ENCODE measurements around the gene RIC1. TPM values are rescaled to one million over a fixed set of nuclear protein-coding genes. Genes with fewer than 3 reads are reported as not detected.

Gene RIC1
- total and polyA plus RNA-seq, 2 of the 13 experiments (the other 11 are each of a cell fraction or from before 2014, with no cell fraction given): 18.2 to 19.0 TPM

GRCh38 chr9:5628530-5629311 lies at the start of gene RIC1 (continued):
- TF ChIP-seq SOX6 (IDR thresholded peaks at IDR 0.05): no peak
- TF ChIP-seq SOX6 (CRISPR knock-in tag; IDR thresholded peaks at IDR 0.05): 0 out of 2 replicates have a peak, but pooled peaks have one; percentile 37
- no peak for TF ChIP-seq SUZ12 (IDR thresholded peaks at IDR 0.05; ENCODE audit: low read depth, low read length)
- TF ChIP-seq ZNF17 (CRISPR knock-in tag; IDR thresholded peaks at IDR 0.05): no peak
- TF ChIP-seq, protein P1, sequence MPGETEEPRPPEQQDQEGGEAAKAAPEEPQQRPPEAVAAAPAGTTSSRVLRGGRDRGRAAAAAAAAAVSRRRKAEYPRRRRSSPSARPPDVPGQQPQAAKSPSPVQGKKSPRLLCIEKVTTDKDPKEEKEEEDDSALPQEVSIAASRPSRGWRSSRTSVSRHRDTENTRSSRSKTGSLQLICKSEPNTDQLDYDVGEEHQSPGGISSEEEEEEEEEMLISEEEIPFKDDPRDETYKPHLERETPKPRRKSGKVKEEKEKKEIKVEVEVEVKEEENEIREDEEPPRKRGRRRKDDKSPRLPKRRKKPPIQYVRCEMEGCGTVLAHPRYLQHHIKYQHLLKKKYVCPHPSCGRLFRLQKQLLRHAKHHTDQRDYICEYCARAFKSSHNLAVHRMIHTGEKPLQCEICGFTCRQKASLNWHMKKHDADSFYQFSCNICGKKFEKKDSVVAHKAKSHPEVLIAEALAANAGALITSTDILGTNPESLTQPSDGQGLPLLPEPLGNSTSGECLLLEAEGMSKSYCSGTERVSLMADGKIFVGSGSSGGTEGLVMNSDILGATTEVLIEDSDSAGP (CRISPR knock-in tag; IDR thresholded peaks at IDR 0.05; ENCODE audit: borderline replicate concordance): peak; percentile 14; the same call in 1 of the 2 replicates
- peak; percentile 77 for TF ChIP-seq SP4 (CRISPR knock-in tag; IDR thresholded peaks at IDR 0.05)
- peak; percentile 32; the same call in 1 of the 2 replicates for TF ChIP-seq ZNF607 (CRISPR knock-in tag; IDR thresholded peaks at IDR 0.05; ENCODE audit: borderline replicate concordance)
- TF ChIP-seq YEATS2 (CRISPR knock-in tag; IDR thresholded peaks at IDR 0.05; ENCODE audit: borderline replicate concordance): peak; percentile 48; the same call in 1 of the 2 replicates
- peak; percentile 49 for TF ChIP-seq ZBTB7B (CRISPR knock-in tag; IDR thresholded peaks at IDR 0.05)
- TF ChIP-seq, protein P2, sequence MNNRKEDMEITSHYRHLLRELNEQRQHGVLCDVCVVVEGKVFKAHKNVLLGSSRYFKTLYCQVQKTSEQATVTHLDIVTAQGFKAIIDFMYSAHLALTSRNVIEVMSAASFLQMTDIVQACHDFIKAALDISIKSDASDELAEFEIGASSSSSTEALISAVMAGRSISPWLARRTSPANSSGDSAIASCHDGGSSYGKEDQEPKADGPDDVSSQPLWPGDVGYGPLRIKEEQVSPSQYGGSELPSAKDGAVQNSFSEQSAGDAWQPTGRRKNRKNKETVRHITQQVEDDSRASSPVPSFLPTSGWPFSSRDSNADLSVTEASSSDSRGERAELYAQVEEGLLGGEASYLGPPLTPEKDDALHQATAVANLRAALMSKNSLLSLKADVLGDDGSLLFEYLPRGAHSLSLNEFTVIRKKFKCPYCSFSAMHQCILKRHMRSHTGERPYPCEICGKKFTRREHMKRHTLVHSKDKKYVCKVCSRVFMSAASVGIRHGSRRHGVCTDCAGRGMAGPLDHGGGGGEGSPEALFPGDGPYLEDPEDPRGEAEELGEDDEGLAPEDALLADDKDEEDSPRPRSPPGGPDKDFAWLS (CRISPR knock-in tag; IDR thresholded peaks at IDR 0.05; ENCODE audit: borderline replicate concordance): no peak
- TF ChIP-seq, protein P3, sequence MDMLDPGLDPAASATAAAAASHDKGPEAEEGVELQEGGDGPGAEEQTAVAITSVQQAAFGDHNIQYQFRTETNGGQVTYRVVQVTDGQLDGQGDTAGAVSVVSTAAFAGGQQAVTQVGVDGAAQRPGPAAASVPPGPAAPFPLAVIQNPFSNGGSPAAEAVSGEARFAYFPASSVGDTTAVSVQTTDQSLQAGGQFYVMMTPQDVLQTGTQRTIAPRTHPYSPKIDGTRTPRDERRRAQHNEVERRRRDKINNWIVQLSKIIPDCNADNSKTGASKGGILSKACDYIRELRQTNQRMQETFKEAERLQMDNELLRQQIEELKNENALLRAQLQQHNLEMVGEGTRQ (IDR thresholded peaks at IDR 0.05; ENCODE audit: low read depth, low read length): peak; percentile 20; the same call in 1 of the 2 replicates
- TF ChIP-seq, protein P3 (CRISPR knock-in tag; IDR thresholded peaks at IDR 0.05; ENCODE audit: borderline replicate concordance): peak; percentile 84; the same call in 1 of the 2 replicates
- peak; percentile 81 for TF ChIP-seq ZNF563 (CRISPR knock-in tag; IDR thresholded peaks at IDR 0.05)
- TF ChIP-seq ZNF34 (CRISPR knock-in tag; IDR thresholded peaks at IDR 0.05; ENCODE audit: borderline replicate concordance): no peak
- TF ChIP-seq NRL (CRISPR knock-in tag; IDR thresholded peaks at IDR 0.05; ENCODE audit: borderline replicate concordance): peak; percentile 83; the same call in 1 of the 2 replicates
- TF ChIP-seq, protein P4, sequence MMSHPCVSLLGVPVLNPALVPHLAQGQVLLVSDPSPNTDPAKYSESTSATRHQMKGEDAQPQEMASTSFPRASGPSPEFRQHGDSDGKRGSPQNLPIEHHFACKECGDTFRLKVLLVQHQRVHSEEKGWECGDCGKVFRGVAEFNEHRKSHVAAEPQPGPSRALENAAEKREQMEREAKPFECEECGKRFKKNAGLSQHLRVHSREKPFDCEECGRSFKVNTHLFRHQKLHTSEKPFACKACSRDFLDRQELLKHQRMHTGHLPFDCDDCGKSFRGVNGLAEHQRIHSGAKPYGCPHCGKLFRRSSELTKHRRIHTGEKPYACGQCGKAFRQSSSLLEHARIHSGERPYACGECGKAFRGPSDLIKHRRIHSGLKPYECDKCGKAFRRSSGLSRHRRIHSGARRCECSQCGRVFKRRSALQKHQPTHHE (CRISPR knock-in tag; IDR thresholded peaks at IDR 0.05; ENCODE audit: borderline replicate concordance): no peak
- TF ChIP-seq SAP130 (CRISPR knock-in tag; IDR thresholded peaks at IDR 0.05; ENCODE audit: low read depth): peak; percentile 45
- TF ChIP-seq NR1H2 (CRISPR knock-in tag; IDR thresholded peaks at IDR 0.05; ENCODE audit: borderline replicate concordance, low read depth): peak; percentile 57; the same call in 1 of the 2 replicates
- 0 out of 2 replicates have a peak, but pooled peaks have one; percentile 39 for TF ChIP-seq HIVEP1 (CRISPR knock-in tag; IDR thresholded peaks at IDR 0.05)
- peak; percentile 86; the same call in 1 of the 2 replicates for TF ChIP-seq MYC (CRISPR knock-in tag; IDR thresholded peaks at IDR 0.05; ENCODE audit: borderline replicate concordance)
- TF ChIP-seq SP1 (IDR thresholded peaks at IDR 0.05): no peak
- peak; percentile 36; the same call in 1 of the 2 replicates for TF ChIP-seq SP1 (CRISPR knock-in tag; IDR thresholded peaks at IDR 0.05)
- 0 out of 2 replicates have a peak, but pooled peaks have one; percentile 17 for TF ChIP-seq ZIK1 (CRISPR knock-in tag; IDR thresholded peaks at IDR 0.05; ENCODE audit: borderline replicate concordance, low read depth)
